NCI-H2196 (cell line): Measurements from ENCODE around the gene NTSR1.

Experiments used
- DNase-seq: peaks from one replicate; lab custom pipeline; 2025; ENCODE audit not compliant: unreplicated experiment; lab: John Stamatoyannopoulos, UW

The NTSR1 gene

DNA sequence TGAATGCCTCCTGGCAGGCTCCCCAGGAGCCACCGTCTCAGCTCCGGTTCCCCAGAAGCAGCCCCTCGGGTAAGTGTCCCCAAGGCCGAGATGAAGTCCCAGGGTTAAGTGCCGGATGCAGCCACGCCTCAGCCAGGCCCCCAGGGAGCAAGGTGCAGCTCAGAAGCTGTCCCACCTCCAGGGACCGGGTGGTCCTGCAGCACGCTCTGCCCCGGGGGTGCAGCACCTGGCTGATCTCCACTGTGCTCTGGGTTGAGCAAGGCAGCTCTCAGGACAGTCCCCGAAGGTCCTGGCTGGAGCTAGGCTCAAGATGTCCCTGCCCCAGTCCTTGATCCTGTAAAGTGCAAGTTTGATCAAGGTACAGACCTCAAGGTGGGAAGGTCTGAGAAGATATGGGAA, 15.1 kb upstream of the NTSR1 start:
- no peak for DNase-seq

- no peak for DNase-seq
Observed at GRCh38 chr20:62694106-62694505, 14.5 kb upstream of the NTSR1 start.

GRCh38 chr20:62694868-62695267, 13.8 kb upstream of the NTSR1 start:
- DNase-seq = no peak

- DNase-seq = no peak
Observed at GRCh38 chr20:62695448-62696414, 12.9 kb upstream of the NTSR1 start.

- no peak for DNase-seq
Observed at GRCh38 chr20:62696434-62696957, 12.1 kb upstream of the NTSR1 start.

DNA sequence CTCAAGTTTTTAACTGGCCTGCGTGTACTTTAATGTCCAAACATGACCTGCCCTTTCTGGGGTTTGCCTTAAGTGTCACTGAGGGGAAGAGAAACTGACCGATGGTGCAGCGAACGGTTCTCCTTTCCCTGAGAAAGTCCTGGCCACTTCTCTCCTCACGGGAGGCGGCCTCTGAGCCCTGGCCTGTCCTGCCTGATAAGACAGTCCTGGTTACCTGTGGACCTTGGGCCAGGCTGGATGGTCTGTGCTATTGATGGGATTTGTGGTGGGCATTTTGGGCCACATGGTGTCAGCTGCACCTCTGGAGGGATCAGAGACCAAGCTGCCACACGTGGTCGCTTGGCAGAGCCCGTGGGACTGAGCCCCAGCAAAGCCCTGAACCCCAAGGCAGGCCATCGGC, 11.6 kb upstream of the NTSR1 start:
- DNase-seq = no peak

DNA sequence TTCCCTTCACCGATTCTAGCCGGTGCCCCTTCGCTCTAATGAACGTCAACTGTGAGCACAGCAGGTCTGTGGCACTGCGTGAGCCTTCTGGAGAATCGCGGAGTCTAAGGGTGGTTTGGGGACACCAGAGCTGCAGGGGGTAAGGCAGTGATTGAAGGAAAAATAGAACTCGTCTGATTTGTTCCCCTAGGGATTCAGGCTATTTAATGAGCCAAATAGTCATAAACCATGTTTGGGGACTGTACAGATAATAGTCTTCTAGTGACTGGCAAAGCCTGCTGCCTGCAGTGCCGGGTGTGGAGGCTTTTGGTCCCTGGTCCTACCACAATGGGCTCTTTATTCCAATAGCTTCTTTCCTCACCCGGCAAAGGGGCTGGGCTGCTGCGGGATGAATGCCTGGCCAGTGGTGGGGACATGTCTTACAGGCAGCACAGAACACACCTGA, 11.1 kb upstream of the NTSR1 start:
- DNase-seq = no peak

- DNase-seq = no peak
Observed at GRCh38 chr20:62698231-62698630, 10.4 kb upstream of the NTSR1 start.

GRCh38 chr20:62699296-62699695, 9.3 kb upstream of the NTSR1 start:
- DNase-seq = no peak

DNA sequence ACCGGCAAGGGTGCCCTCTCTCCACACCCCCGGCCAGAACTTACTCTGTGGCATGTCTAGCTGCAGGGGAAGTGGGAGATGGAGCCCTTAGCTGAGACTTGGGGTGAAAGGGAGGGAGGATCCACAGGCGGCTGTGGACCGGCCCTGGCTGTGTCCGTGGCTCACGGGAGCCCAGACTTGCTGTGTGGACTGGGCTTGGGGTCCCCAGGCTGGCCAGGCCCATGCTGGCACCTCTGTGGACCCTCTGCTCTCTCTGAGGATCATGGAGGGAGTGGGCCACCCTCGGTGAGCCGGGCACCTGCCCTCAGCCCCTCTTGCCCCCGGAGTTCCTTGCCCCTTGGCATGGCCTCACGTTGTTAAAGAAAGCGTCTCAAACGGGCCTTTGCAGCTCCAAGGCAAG, 8.9 kb upstream of the NTSR1 start:
- no peak for DNase-seq

DNA sequence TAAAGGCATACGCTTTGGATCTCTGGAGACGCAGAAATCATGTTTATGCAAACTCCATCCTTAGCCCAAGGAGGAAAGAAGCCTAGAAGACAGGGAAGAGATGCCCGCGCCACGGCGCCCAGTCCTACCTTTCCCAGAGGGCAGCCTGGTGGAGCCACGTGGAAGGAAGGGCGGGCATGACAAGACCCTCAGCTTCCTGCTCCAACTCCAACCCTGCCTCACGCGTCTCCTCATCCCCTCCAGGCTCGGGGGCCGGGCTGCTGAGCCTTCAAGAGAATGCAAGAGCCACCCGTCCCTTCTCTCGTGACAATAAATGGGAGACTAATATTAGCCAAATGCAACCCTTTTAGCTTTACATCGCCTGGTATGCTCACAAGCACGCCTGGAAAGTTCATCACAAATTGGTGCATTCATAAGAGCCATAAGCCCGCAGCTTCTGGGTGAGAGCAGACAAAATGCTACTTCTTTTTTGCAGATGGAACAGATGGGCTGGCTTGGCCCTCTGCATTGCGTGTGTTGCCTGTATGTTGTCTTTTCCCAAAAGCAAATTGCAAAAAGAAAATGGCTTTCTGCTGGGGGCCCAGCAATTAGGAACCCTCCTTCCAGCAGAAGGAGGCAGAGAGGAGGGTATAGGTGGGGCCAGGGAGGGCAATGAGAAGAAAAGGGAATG, 8.2 kb upstream of the NTSR1 start:
- no peak for DNase-seq

DNA sequence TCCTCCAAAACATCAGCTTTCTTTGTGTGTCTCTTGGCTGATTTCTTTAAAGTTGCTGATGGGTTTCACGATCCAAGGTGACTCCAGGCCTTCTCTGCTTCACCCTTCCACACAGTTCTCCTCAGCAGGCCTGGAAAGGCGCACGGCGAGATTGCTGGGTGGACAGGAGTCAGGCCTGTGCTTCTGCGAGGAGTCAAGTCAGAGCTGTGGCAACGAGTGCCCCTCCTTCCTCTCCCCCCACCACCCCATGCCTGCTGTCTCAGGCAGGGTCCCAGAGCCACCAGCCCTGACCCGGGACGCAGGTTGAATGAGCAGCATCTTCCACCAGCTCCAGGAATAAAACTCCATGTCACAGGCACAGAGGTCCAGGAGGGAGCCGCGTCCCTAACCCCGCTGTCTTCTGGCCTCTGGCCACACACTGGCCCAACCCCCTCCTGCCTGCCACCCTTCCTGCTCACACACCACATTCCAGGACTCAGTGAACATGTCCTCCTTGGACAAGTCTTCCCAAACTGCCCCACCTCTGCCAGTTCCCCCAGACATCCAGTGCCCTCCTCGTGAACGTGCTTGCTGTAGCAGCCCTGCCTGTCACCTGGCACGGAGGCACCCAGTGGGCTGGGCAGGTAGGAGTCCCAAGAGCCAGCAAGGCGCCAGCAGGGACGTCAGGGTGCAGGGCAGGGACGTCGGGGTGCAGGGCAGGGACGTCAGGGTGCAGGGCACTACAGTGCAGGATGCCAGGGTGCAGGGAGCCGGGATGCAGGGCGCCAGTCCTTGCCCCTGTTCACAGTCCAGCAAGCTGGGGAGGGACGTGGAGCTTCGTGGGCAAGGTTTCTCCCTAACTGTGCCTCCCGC, 7.2 kb upstream of the NTSR1 start:
- no peak for DNase-seq

- no peak for DNase-seq
Observed at GRCh38 chr20:62702013-62702300, 6.7 kb upstream of the NTSR1 start.

DNA sequence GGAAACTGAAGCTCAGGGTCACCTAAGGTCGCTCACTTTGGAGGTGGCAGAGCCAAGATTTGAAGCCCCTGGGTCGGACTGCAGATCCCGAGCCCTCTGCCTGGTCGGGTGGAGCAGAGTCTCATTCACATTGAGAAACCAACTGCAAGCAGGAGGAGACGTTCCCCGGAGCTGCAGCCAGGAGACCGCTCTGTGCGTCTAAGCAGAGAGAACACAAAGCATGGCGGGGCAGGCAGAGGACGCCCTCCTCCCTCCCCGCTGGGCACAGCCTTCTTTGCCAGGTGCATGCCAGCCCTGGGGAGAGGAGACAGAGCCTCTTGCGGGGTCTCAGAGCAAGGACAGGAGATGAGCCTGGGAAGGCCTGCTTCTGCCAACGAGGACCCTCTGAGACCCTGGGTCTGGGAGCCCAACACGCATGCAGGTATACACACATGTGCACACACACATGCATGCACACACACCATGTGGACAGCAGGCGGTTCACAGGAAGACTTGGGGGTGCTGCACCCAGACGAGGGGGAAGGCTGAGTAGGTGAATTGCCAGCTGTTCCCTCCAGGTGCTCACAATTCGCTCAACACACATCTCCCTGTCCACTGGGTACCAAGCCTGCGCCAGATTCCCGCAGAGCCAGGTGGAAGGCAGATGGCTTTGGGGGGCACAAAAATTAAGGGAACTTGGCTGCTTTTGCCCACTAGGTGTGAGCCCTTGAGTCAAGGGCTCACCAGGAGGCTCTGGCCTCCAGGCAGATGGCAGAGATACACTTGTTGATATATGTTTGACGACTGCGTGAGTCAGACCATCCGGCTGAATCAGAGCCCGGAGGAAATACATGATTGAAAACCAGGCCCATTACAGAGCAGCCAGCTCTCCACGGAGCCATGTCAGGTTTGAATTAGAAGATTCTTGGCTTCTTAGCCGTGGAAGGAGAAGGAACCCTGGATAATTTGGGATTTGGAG, 5.5 kb upstream of the NTSR1 start:
- DNase-seq = peak; percentile 47

GRCh38 chr20:62703853-62704228, 4.8 kb upstream of the NTSR1 start:
- DNase-seq = no peak

DNA sequence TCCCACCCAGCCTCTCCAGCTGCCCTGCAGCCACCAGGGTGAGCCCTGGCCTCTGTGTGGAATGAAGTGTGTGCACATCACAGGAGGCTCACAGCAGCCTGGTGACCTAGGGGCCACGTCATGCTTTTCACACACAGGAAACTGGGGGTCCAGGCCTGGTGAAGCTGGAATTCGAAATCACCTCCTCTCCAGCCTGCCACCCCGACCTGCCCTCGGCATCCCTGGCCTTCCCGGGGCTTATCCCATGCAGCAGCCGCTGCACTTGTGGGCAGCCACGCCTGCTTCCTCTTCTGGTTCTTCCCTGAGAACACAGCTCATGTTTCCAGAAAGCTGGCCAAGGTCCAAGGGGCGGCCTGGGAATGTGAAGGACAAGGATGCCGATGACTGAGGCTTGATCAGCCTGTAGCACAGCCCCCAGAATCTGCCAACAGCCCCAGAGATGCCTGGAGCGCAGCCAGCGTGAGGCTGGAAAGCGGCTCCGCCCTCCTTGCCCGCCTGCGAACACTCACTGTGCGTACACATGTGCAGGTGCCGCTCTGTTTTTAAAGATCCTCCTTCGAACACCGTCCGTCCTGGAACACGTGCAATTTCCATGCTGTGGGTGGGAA, 4.2 kb upstream of the NTSR1 start:
- DNase-seq = peak; percentile 96

DNA sequence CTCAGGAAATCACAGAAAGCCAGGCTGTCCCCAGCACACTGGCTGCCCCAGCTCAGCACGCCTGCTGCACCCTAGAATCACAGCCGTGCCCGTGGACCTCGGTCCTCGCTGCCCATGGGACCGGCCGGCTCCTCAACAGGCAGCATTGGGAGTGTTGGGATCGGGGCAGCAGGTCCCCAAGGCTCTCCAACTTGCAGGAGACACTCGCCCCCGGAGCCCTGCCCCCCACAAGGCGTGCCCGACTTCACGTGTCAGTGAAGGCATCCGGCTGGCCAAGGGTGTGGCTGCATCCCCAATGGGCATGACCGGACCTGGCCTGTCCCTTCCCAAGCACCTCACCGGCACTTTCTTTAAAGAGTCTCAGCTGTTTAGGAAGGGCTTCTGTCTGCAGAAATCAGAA, 3.0 kb upstream of the NTSR1 start:
- no peak for DNase-seq

- no peak for DNase-seq
Observed at GRCh38 chr20:62706344-62706743, 2.3 kb upstream of the NTSR1 start.

DNA sequence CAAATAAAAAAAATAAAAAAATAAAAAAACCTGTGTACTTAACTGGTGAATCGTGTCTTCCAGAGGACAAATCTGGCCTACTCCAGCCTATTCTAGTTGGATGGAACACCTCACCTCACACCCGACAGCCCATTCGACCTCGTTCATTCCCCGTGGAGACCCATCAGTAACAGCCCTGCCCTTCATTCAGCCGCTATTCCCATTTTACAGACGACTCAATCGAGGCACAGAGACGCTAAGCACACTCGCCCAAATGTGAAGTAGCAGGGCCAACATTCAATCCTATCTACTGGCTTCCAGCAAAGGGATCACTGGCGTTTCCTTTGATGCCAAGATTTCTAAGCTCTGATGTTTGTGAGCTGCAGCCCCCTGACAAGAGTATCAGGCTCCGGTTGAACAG, 1.8 kb upstream of the NTSR1 start:
- no peak for DNase-seq
